ENCODE data around the gene ZCCHC7. TPM values are rescaled to one million over a fixed set of nuclear protein-coding genes. Genes with fewer than 3 reads are reported as not detected.
A peak's percentile ranks its signal among the peaks of the same experiment; 100 is the strongest.

The ZCCHC7 gene
- total RNA-seq, 1 donor from 2014 or later, result 21.7 TPM

GRCh38 chr9:37255944-37256862 is 135.8 kb downstream of the ZCCHC7 start:
- H3K4me2 ChIP-seq (ENCODE audit: low read length), result no peak overlapping the region
- no peaks in the 10 kb centered on the region for H3K4me1 ChIP-seq (ENCODE audit: insufficient read depth, low read length)
- Mint-ChIP-seq H3K4me1 (ENCODE audit: low read depth, unreplicated experiment) (peaks cover 3% of the 10 kb centered on the region), H3K36me3 (ENCODE audit: low read depth, unreplicated experiment) (peaks cover 2% of the 10 kb centered on the region), H3K9me3 (ENCODE audit: unreplicated experiment) (no peaks in the 10 kb centered on the region), H3K27ac (ENCODE audit: unreplicated experiment) (no peak overlapping the region), H3K27me3 (ENCODE audit: low read depth, unreplicated experiment) (no peaks in the 10 kb centered on the region), H3K4me3 (ENCODE audit: unreplicated experiment) (no peak overlapping the region)
- peak; percentile 55 for FAIRE-seq
- no peak overlapping the region for H2AFZ ChIP-seq (ENCODE audit: low read depth, low read length)
- peaks cover 4% of the 10 kb centered on the region for H4K20me1 ChIP-seq (ENCODE audit: insufficient read depth, low read length)
- no peak overlapping the region for H3K27ac ChIP-seq (ENCODE audit: low read depth, low read length)
- no peaks in the 10 kb centered on the region for H3K36me3 ChIP-seq (ENCODE audit: insufficient read depth, low read length)
- H3K27me3 ChIP-seq (ENCODE audit: insufficient read depth, low read length), result no peaks in the 10 kb centered on the region
- no peak for TF ChIP-seq EZH2 (IDR thresholded peaks at IDR 0.05; ENCODE audit: insufficient read depth, low read length)
- TF ChIP-seq CTCF (IDR thresholded peaks at IDR 0.05; ENCODE audit: insufficient read depth, low read depth, low read length), result no peak
- no peaks in the 10 kb centered on the region for H3K9me3 ChIP-seq (ENCODE audit: insufficient read depth, low read depth, low read length)
- no peak overlapping the region for H3K4me3 ChIP-seq (ENCODE audit: insufficient read depth, low read depth, low read length)
- no peak for DNase-seq (ENCODE audit: low read depth)
- no peak overlapping the region for H3K9ac ChIP-seq (ENCODE audit: low read length)
- no peaks in the 10 kb centered on the region for H3K79me2 ChIP-seq (ENCODE audit: insufficient read depth, low read length)

GRCh38 chr9:37259951-37260350 is 139.6 kb downstream of the ZCCHC7 start:
- no peak overlapping the region for H3K4me2 ChIP-seq (ENCODE audit: low read length)
- H3K9me3 Mint-ChIP-seq (ENCODE audit: unreplicated experiment), result no peaks in the 10 kb centered on the region
- peaks cover 8% of the 10 kb centered on the region for H4K20me1 ChIP-seq (ENCODE audit: insufficient read depth, low read length)
- no peak for DNase-seq (ENCODE audit: low read depth)
- no peak overlapping the region for H3K9ac ChIP-seq (ENCODE audit: low read length)
- H3K36me3 Mint-ChIP-seq (ENCODE audit: low read depth, unreplicated experiment), result peaks cover 2% of the 10 kb centered on the region
- no peaks in the 10 kb centered on the region for H3K79me2 ChIP-seq (ENCODE audit: insufficient read depth, low read length)
- no peak overlapping the region for H3K4me3 Mint-ChIP-seq (ENCODE audit: unreplicated experiment)
- no peak overlapping the region for H3K27ac Mint-ChIP-seq (ENCODE audit: unreplicated experiment)
- no peaks in the 10 kb centered on the region for H3K4me1 ChIP-seq (ENCODE audit: insufficient read depth, low read length)
- no peak overlapping the region for H2AFZ ChIP-seq (ENCODE audit: low read depth, low read length)
- H3K27me3 ChIP-seq (ENCODE audit: insufficient read depth, low read length), result no peaks in the 10 kb centered on the region
- H3K4me3 ChIP-seq (ENCODE audit: insufficient read depth, low read depth, low read length), result no peak overlapping the region
- TF ChIP-seq EZH2 (IDR thresholded peaks at IDR 0.05; ENCODE audit: insufficient read depth, low read length), result no peak
- no peak for TF ChIP-seq CTCF (IDR thresholded peaks at IDR 0.05; ENCODE audit: insufficient read depth, low read depth, low read length)
- no peaks in the 10 kb centered on the region for H3K36me3 ChIP-seq (ENCODE audit: insufficient read depth, low read length)
- no peak overlapping the region for H3K27ac ChIP-seq (ENCODE audit: low read depth, low read length)
- FAIRE-seq, result no peak
- no peaks in the 10 kb centered on the region for H3K4me1 Mint-ChIP-seq (ENCODE audit: low read depth, unreplicated experiment)
- H3K27me3 Mint-ChIP-seq (ENCODE audit: low read depth, unreplicated experiment), result no peaks in the 10 kb centered on the region
- no peaks in the 10 kb centered on the region for H3K9me3 ChIP-seq (ENCODE audit: insufficient read depth, low read depth, low read length)

GRCh38 chr9:37262410-37262809 is 142.0 kb downstream of the ZCCHC7 start:
- no peak overlapping the region for H3K4me3 ChIP-seq (ENCODE audit: insufficient read depth, low read depth, low read length)
- TF ChIP-seq EZH2 (IDR thresholded peaks at IDR 0.05; ENCODE audit: insufficient read depth, low read length) (no peak), CTCF (IDR thresholded peaks at IDR 0.05; ENCODE audit: insufficient read depth, low read depth, low read length) (peak; percentile 53)
- no peak overlapping the region for H3K4me3 Mint-ChIP-seq (ENCODE audit: unreplicated experiment)
- H3K4me1 ChIP-seq (ENCODE audit: insufficient read depth, low read length), result no peaks in the 10 kb centered on the region
- no peaks in the 10 kb centered on the region for H3K27me3 Mint-ChIP-seq (ENCODE audit: low read depth, unreplicated experiment)
- DNase-seq (ENCODE audit: low read depth), result no peak
- no peak overlapping the region for H3K27ac ChIP-seq (ENCODE audit: low read depth, low read length)
- H3K79me2 ChIP-seq (ENCODE audit: insufficient read depth, low read length), result no peaks in the 10 kb centered on the region
- no peaks in the 10 kb centered on the region for H3K4me1 Mint-ChIP-seq (ENCODE audit: low read depth, unreplicated experiment)
- no peak overlapping the region for H3K9ac ChIP-seq (ENCODE audit: low read length)
- H3K27ac Mint-ChIP-seq (ENCODE audit: unreplicated experiment), result no peak overlapping the region
- no peaks in the 10 kb centered on the region for H3K9me3 Mint-ChIP-seq (ENCODE audit: unreplicated experiment)
- FAIRE-seq, result no peak
- H3K27me3 ChIP-seq (ENCODE audit: insufficient read depth, low read length), result no peaks in the 10 kb centered on the region
- H3K9me3 ChIP-seq (ENCODE audit: insufficient read depth, low read depth, low read length), result no peaks in the 10 kb centered on the region
- peaks cover 2% of the 10 kb centered on the region for H3K36me3 Mint-ChIP-seq (ENCODE audit: low read depth, unreplicated experiment)
- H2AFZ ChIP-seq (ENCODE audit: low read depth, low read length), result no peak overlapping the region
- H3K36me3 ChIP-seq (ENCODE audit: insufficient read depth, low read length), result no peaks in the 10 kb centered on the region
- no peak overlapping the region for H3K4me2 ChIP-seq (ENCODE audit: low read length)
- peaks cover 13% of the 10 kb centered on the region for H4K20me1 ChIP-seq (ENCODE audit: insufficient read depth, low read length)

Data from astrocyte (in vitro differentiated cells and primary cell).